GM23338 (cell line): ENCODE results near the gene SBF1. TPM values are rescaled to one million over a fixed set of nuclear protein-coding genes. Genes with fewer than 3 reads are reported as not detected.

ENCODE experiments used
- ATAC-seq: fragments of 200-7000 bp; cut with Tn5 transposase; 3 replicates; pipeline ENCODE4 v1.9.1; 2020
- DNase-seq: peaks from one replicate; pipeline ENCODE4 v3.0.0-alpha.2; 2015; ENCODE audit warnings: low spot score
- H2AFZ ChIP-seq: fragments of 200-600 bp; sonication (generic); 2 replicates; pipeline ENCODE4 v1.8.0; 2016; ENCODE audit warnings: antibody characterized with exemption, mild to moderate bottlenecking, moderate library complexity
- H3F3A ChIP-seq: fragments of 200-600 bp; sonication (generic); replicated peaks from 2 replicates; pipeline ENCODE4 v1.8.0; 2017; ENCODE audit warnings: antibody characterized with exemption, mixed run types, low read depth
- H3K27ac ChIP-seq: fragments of 200-600 bp; sonication (generic); 2 replicates; pipeline ENCODE4 v1.6.1; 2016; ENCODE audit warnings: low read depth
- H3K27me3 ChIP-seq: fragments of 200-600 bp; sonication (generic); 2 replicates; pipeline ENCODE4 v1.8.0; 2016; ENCODE audit warnings: mild to moderate bottlenecking, mixed run types, moderate library complexity; ENCODE audit not compliant: insufficient read depth
- H3K36me3 ChIP-seq: fragments of 200-600 bp; sonication (generic); 2 replicates; pipeline ENCODE4 v1.8.0; 2016; ENCODE audit warnings: mild to moderate bottlenecking; ENCODE audit not compliant: insufficient read depth
- H3K4me1 ChIP-seq: fragments of 200-600 bp; sonication (generic); 2 replicates; pipeline ENCODE4 v1.8.0; 2016; ENCODE audit warnings: mild to moderate bottlenecking, moderate library complexity; ENCODE audit not compliant: insufficient read depth
- H3K4me2 ChIP-seq: fragments of 200-600 bp; sonication (generic); 2 replicates; pipeline ENCODE4 v1.7.1; 2017; ENCODE audit warnings: mixed run types
- H3K4me3 ChIP-seq: fragments of 200-600 bp; sonication (generic); 2 replicates; pipeline ENCODE4 v1.6.1; 2016; ENCODE audit warnings: mixed run types
- H3K79me2 ChIP-seq: fragments of 200-600 bp; sonication (generic); replicated peaks from 2 replicates; pipeline ENCODE4 v1.8.0; 2017; ENCODE audit warnings: mild to moderate bottlenecking; ENCODE audit not compliant: insufficient read depth
- H3K9me2 ChIP-seq: fragments of 200-600 bp; sonication (generic); 2 replicates; pipeline ENCODE4 v1.8.0; 2017; ENCODE audit not compliant: insufficient read depth
- H4K20me1 ChIP-seq: fragments of 200-600 bp; sonication (generic); replicated peaks from 2 replicates; pipeline ENCODE4 v1.8.0; 2017; ENCODE audit warnings: mild to moderate bottlenecking; ENCODE audit not compliant: insufficient read depth
- H3K27ac Mint-ChIP-seq: 2 replicates; pipeline ENCODE4 v1.8.0; 2020; ENCODE audit warnings: inconsistent platforms, mild to moderate bottlenecking, moderate library complexity, mixed read lengths
- H3K27me3 Mint-ChIP-seq: 3 replicates; pipeline ENCODE4 v1.8.0; 2022; ENCODE audit warnings: low read depth, mild to moderate bottlenecking, moderate library complexity, mixed read lengths, inconsistent platforms; ENCODE audit not compliant: insufficient read depth, poor library complexity
- H3K36me3 Mint-ChIP-seq: 3 replicates; pipeline ENCODE4 v1.8.0; 2021; ENCODE audit warnings: low read depth, mild to moderate bottlenecking, inconsistent platforms, moderate library complexity, mixed read lengths
- H3K4me1 Mint-ChIP-seq: 3 replicates; pipeline ENCODE4 v1.8.0; 2020; ENCODE audit warnings: mild to moderate bottlenecking, inconsistent platforms, mixed read lengths
- H3K4me3 Mint-ChIP-seq: 3 replicates; pipeline ENCODE4 v1.8.0; 2021; ENCODE audit warnings: moderate library complexity, mild to moderate bottlenecking, inconsistent platforms, mixed read lengths
- H3K9me3 Mint-ChIP-seq: 3 replicates; pipeline ENCODE4 v1.8.0; 2020; ENCODE audit warnings: moderate library complexity, mild to moderate bottlenecking, inconsistent platforms, mixed read lengths
- CREB1 ChIP-seq: fragments of 250-450 bp; sonication (Bioruptor Pico); IDR thresholded peaks from 2 replicates; pipeline ENCODE4 v1.5.0; 2020; ENCODE audit warnings: low read depth, mild to moderate bottlenecking, moderate library complexity
- CTCF ChIP-seq, 2 experiments: fragments of 200-600 bp in 1 of 2; sonication (generic) in 1 of 2; conservative IDR thresholded peaks; 2 replicates each; pipeline versions ENCODE4 v1.5.1 to v1.6.1; 2016 to 2017; ENCODE audit warnings: antibody characterized with exemption in 2 of 2, low read depth in 2 of 2, mild to moderate bottlenecking in 2 of 2, moderate library complexity in 1 of 2
- ETS1 ChIP-seq: IDR thresholded peaks from 2 replicates; pipeline ENCODE4 v1.6.1; 2016; ENCODE audit warnings: antibody characterized with exemption
- EZH2 ChIP-seq: fragments of 200-600 bp; sonication (generic); IDR thresholded peaks from one replicate; pipeline ENCODE4 v1.8.0; 2017; ENCODE audit warnings: antibody characterized with exemption, mild to moderate bottlenecking, low read depth; ENCODE audit not compliant: unreplicated experiment
- JUNB ChIP-seq: IDR thresholded peaks from one replicate; pipeline ENCODE4 v1.6.1; 2016; ENCODE audit warnings: antibody characterized with exemption; ENCODE audit not compliant: unreplicated experiment
- NANOG ChIP-seq: IDR thresholded peaks from 2 replicates; pipeline ENCODE4 v1.6.1; 2016; ENCODE audit warnings: antibody characterized with exemption, borderline replicate concordance
- POLR2AphosphoS5 ChIP-seq: IDR thresholded peaks from 2 replicates; pipeline ENCODE4 v1.6.1; 2016; ENCODE audit warnings: antibody characterized with exemption, low read depth
- REST ChIP-seq: IDR thresholded peaks from one replicate; pipeline ENCODE4 v1.6.1; 2018; ENCODE audit warnings: antibody characterized with exemption; ENCODE audit not compliant: unreplicated experiment
- ZNF114 ChIP-seq: fragments of 250-450 bp; sonication (Bioruptor Pico); IDR thresholded peaks from 2 replicates; pipeline ENCODE4 v1.5.0; 2020; ENCODE audit warnings: mild to moderate bottlenecking, moderate library complexity
- ZNF331 ChIP-seq: fragments of 250-450 bp; sonication (Bioruptor Pico); IDR thresholded peaks from 2 replicates; pipeline ENCODE4 v1.5.0; 2020; ENCODE audit warnings: low read depth, mild to moderate bottlenecking, moderate library complexity
- polyA plus RNA-seq: library from polyadenylated mRNA; unstranded; fragments of >200 nt; fragmentation: Nextera tagmentation; extraction: Ambion mirVana; gene quantifications from 2 replicates; pipeline ENCODE4 v1.2.1, GENCODE V29; 2016
- total RNA-seq: library from RNA; depleted of rRNA; stranded (reverse); fragments of >200 nt; shearing (Covaris generic); gene quantifications from 2 replicates; pipeline ENCODE4 v1.2.3, GENCODE V29; 2014

SBF1 gene
- total and polyA plus RNA-seq, 2 experiments from 2014 or later: 26.5 to 85.4 TPM

- Histone ChIP-seq H3K9me2 (no peaks in the 10 kb centered on the region), H3K4me3 (no peak overlapping the region), H3K79me2 (no peaks in the 10 kb centered on the region), H3K36me3 (peaks cover 9% of the 10 kb centered on the region; the same call in 1 of the 2 replicates), H4K20me1 (no peaks in the 10 kb centered on the region; the same call in none of the 2 replicates), H3K4me2 (no peak overlapping the region), H2AFZ (no peak overlapping the region), H3K27ac (no peak overlapping the region), H3K4me1 (no peaks in the 10 kb centered on the region), H3F3A (no peaks in the 10 kb centered on the region), H3K27me3 (no peaks in the 10 kb centered on the region)
- Mint-ChIP-seq H3K27ac (no peak overlapping the region), H3K36me3 (peaks cover 38% of the 10 kb centered on the region; the same call in 2 of the 3 replicates), H3K27me3 (no peaks in the 10 kb centered on the region), H3K9me3 (no peaks in the 10 kb centered on the region), H3K4me1 (no peaks in the 10 kb centered on the region), H3K4me3 (no peak overlapping the region; the same call in 2 of the 3 replicates)
- DNase-seq: no peak
- TF ChIP-seq ZNF331 (CRISPR knock-in tag): no peak
- no peak for TF ChIP-seq CTCF (conservative IDR thresholded peaks at IDR 0.05; ENCODE audit: low read depth in 2 of 2)
- no peak for ATAC-seq
Observed at GRCh38 chr22:50417411-50418210, 57.2 kb downstream of the SBF1 start.

GRCh38 chr22:50416996-50417395 is 57.8 kb downstream of the SBF1 start:
- Mint-ChIP-seq H3K4me3 (no peak overlapping the region), H3K27me3 (no peaks in the 10 kb centered on the region), H3K27ac (no peak overlapping the region), H3K36me3 (peaks cover 35% of the 10 kb centered on the region; the same call in 2 of the 3 replicates), H3K4me1 (no peaks in the 10 kb centered on the region), H3K9me3 (no peaks in the 10 kb centered on the region)
- no peaks in the 10 kb centered on the region; the same call in none of the 2 replicates for H4K20me1 ChIP-seq
- ATAC-seq (no peak), DNase-seq (no peak)
- H3F3A ChIP-seq: no peaks in the 10 kb centered on the region
- no peak overlapping the region for H3K4me2 ChIP-seq
- no peaks in the 10 kb centered on the region for H3K79me2 ChIP-seq
- H3K9me2 ChIP-seq: no peaks in the 10 kb centered on the region
- no peak overlapping the region for H2AFZ ChIP-seq
- H3K36me3 ChIP-seq: peaks cover 9% of the 10 kb centered on the region; the same call in 1 of the 2 replicates
- H3K27ac ChIP-seq: no peak overlapping the region
- no peaks in the 10 kb centered on the region for H3K27me3 ChIP-seq
- no peak overlapping the region for H3K4me3 ChIP-seq
- no peaks in the 10 kb centered on the region for H3K4me1 ChIP-seq
- TF ChIP-seq POLR2AphosphoS5 (no peak), CREB1 (CRISPR knock-in tag) (no peak), ZNF114 (no peak), EZH2 (no peak), JUNB (no peak), NANOG (no peak), REST (no peak), ETS1 (no peak), CTCF (conservative IDR thresholded peaks at IDR 0.05; ENCODE audit: low read depth in 2 of 2) (no peak)
